Colonic mucosa (tissue), 4 donors: Measurements from ENCODE around the gene TMEM163. TPM values are rescaled to one million over a fixed set of nuclear protein-coding genes. Genes with fewer than 3 reads are reported as not detected.

Experiments
- DNase-seq: peaks from one replicate; pipeline ENCODE4 v3.0.0-alpha.2; 2020
- H3K27ac ChIP-seq: fragments of 200-600 bp; one replicate; pipeline ENCODE4 v1.8.0; 2021
- H3K27me3 ChIP-seq: fragments of 200-600 bp; one replicate; pipeline ENCODE4 v1.8.0; 2021
- H3K36me3 ChIP-seq: fragments of 200-600 bp; one replicate; pipeline ENCODE4 v1.8.0; 2021
- H3K4me1 ChIP-seq: fragments of 200-600 bp; one replicate; pipeline ENCODE4 v1.8.0; 2021; ENCODE audit warnings: mild to moderate bottlenecking
- H3K4me3 ChIP-seq: fragments of 200-600 bp; one replicate; pipeline ENCODE4 v1.8.0; 2021
- H3K9ac ChIP-seq, 2 donors: one replicate each; pipeline ENCODE4 v1.7.0; 2013; ENCODE audit warnings: control low read depth in 2 of 2, low read depth in 2 of 2, low read length in 2 of 2
- H3K9me3 ChIP-seq: fragments of 200-600 bp; one replicate; pipeline ENCODE4 v1.8.0; 2021
- intact Hi-C: fragments of 100-400 bp; cut with DNase I; formaldehyde crosslinking; loops from one replicate; pipeline ENCODE4 v1.14.1; 2022
- total RNA-seq, 2 donors: library from RNA; stranded (reverse); fragmentation: NEBNext Ultra II Directional in 1 of 2; extraction: Animal tissue kit (Norgen Biotek cat#: 25700) in 1 of 2; gene quantifications; one replicate each; pipeline ENCODE4 v1.2.1, GENCODE V29; 2021
- TF ChIP-seq, protein P1 (sequence below): fragments of 200-600 bp; IDR thresholded peaks from one replicate; pipeline ENCODE4 v1.8.0; 2022; ENCODE audit warnings: antibody characterized with exemption, mild to moderate bottlenecking
- donor health status: healthy.
- donor health status: DM: no; HTN: no; CAD: no.
- donor health status: DM: no; HTN: no; CAD: no.

The TMEM163 gene
- total RNA-seq, 2 donors from 2014 or later, result 0.29 TPM; not detected in 1

DNA sequence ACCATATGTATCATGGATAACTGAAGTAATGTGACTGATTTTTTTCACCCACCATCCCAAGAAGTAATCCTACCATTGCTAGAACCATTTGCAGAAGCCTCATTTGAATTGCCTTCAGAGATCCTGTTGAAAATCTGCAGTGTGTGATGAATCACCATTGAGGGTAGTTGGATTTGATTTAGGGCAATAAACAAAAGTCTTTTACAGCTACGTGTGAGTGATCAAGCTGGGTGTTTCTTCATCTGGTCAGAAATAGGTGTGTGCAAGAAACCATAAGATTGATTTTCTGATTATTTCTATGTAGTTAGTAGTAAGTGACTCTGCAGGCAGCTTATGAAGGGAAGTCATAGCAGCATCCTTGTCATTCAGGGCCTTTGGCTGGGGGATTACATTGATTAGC lies 305.4 kb downstream of the TMEM163 start:
- Histone ChIP-seq H3K4me1 (peaks cover 7% of the 10 kb centered on the region), H3K4me3 (no peak overlapping the region), H3K9me3 (no peaks in the 10 kb centered on the region), H3K27ac (no peak overlapping the region), H3K9ac (no peak overlapping the region), H3K27me3 (no peaks in the 10 kb centered on the region), H3K36me3 (no peaks in the 10 kb centered on the region)
- no peak for DNase-seq
- intact Hi-C loops, result loop anchor here (5.0 kb wide), 2 partner anchors 36 to 296 kb away; no protein-coding TSS in a partner anchor
- TF ChIP-seq, protein P1, sequence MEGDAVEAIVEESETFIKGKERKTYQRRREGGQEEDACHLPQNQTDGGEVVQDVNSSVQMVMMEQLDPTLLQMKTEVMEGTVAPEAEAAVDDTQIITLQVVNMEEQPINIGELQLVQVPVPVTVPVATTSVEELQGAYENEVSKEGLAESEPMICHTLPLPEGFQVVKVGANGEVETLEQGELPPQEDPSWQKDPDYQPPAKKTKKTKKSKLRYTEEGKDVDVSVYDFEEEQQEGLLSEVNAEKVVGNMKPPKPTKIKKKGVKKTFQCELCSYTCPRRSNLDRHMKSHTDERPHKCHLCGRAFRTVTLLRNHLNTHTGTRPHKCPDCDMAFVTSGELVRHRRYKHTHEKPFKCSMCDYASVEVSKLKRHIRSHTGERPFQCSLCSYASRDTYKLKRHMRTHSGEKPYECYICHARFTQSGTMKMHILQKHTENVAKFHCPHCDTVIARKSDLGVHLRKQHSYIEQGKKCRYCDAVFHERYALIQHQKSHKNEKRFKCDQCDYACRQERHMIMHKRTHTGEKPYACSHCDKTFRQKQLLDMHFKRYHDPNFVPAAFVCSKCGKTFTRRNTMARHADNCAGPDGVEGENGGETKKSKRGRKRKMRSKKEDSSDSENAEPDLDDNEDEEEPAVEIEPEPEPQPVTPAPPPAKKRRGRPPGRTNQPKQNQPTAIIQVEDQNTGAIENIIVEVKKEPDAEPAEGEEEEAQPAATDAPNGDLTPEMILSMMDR, result no peak

DNA sequence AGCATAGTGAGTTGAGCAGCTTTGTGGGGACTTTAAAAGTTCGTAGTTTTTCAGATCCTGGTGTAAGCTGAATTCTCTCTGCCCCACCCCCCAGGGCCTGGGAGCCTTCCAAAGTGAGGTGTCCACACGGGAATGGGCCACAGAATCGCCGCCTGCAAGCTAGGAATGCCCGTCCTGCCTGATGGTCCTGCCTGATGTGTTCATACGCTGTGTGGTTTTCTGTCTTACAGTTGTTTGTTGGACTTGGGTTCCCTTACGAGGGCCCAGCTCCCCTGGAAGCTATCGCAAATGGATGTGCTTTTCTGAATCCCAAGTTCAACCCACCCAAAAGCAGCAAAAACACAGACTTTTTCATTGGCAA lies 306.2 kb downstream of the TMEM163 start:
- Histone ChIP-seq H3K36me3 (no peaks in the 10 kb centered on the region), H3K9ac (no peak overlapping the region), H3K4me1 (peaks cover 7% of the 10 kb centered on the region), H3K27me3 (no peaks in the 10 kb centered on the region), H3K27ac (no peak overlapping the region), H3K9me3 (no peaks in the 10 kb centered on the region), H3K4me3 (no peak overlapping the region)
- intact Hi-C loops, result loop anchor here (5.0 kb wide), 2 partner anchors 35 to 295 kb away; no protein-coding TSS in a partner anchor
- DNase-seq, result no peak
- TF ChIP-seq, protein P1, result no peak

DNA sequence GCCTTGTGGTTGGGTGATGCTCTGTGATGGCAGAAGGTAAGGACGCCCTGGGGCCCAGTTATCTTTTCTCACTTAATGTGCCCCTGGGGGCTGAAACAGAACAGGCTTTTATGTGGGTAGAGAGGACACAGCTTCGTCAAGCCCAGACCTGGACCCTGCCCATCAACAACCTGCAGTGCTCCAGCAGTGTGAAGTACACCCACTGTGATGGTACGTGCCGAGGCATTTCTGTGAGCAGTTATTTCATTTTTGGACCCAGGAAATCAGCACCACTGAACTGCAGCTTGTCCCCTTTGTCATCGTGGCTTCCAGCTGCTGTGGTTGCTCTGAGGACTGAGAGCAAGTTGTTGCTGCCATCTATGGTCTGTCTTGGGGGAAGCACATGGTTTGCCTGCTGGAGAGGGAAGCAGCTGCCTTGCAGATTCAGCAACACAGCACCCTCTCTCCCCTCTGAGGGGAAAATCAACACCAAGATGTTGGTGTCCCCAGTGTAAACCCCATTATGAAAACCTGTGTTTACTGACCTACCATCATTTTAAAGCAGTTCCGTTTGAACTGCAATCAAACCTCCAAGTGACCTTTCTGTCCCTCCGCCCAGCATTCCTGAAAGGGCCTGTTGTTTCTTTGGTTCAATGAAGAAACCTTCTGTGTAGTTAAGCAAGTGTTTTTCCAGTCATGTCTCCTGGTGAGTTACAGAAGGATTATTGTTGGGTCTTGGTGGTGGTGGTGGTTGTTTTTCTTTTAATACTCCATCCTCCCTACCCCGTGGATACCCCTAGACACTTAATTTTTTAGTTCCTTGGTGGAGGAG lies 306.8 kb downstream of the TMEM163 start:
- Histone ChIP-seq H3K9me3 (no peaks in the 10 kb centered on the region), H3K9ac (peak overlapping the region in 1 of 2 donors; percentile 52), H3K27ac (no peak overlapping the region), H3K4me1 (peaks cover 7% of the 10 kb centered on the region), H3K4me3 (no peak overlapping the region), H3K36me3 (no peaks in the 10 kb centered on the region), H3K27me3 (no peaks in the 10 kb centered on the region)
- intact Hi-C loops, result loop anchor here (5.0 kb wide), 2 partner anchors 35 to 295 kb away; no protein-coding TSS in a partner anchor
- TF ChIP-seq, protein P1, result peak; percentile 61
- peak; percentile 76 for DNase-seq

DNA sequence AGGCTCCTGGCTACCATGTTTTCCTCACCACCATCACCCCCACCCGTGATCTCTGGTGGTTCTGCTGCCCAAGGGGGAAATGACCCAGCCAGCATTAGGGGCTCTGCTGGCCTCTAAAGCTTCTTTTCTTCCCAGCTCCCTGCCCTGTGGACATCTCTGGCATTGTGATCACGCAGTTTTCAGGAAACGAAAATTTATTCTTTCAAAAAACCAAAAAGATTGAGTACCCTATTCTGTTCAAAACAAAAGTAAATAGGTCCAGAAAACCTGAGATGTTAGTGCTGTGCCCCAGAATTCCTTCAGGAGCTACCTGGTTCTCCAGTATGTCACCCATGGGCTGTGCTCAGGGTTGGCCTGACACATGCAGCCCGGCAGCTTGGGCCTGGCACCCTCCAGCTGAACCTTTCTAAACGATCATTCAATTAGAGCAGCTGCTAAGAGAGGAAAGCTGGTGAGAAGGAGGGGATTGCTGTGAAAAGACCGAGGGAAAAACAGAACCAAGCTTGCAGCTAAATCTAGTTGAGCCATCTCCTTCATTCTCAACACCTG lies 307.4 kb downstream of the TMEM163 start:
- intact Hi-C loops, result loop anchor here (5.0 kb wide), 2 partner anchors 34 to 294 kb away; no protein-coding TSS in a partner anchor
- Histone ChIP-seq H3K27me3 (no peaks in the 10 kb centered on the region), H3K4me1 (peaks cover 7% of the 10 kb centered on the region), H3K4me3 (no peak overlapping the region), H3K9ac (peak overlapping the region in 1 of 2 donors; percentile 52), H3K36me3 (no peaks in the 10 kb centered on the region), H3K27ac (no peak overlapping the region), H3K9me3 (no peaks in the 10 kb centered on the region)
- TF ChIP-seq, protein P1, result no peak
- no peak for DNase-seq

DNA sequence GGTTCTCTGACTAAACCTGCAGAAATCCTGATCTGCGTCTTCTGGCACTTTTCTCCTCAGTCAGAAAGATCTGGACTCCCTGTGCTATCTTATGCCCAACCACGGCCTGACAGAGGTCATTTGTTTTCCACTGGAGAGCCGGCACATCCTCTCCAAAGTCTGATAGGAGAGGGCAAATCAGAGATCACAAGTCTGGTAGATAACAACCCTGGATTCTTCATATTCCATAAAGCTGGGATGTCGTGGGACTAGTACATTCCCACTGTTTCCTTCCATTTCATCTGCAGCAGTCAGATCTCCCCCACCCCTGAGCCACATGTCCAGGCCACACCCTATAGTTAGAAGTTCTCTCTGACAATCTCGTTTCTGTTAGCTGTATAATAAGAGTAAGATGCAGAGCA lies 308.0 kb downstream of the TMEM163 start:
- no peaks in the 10 kb centered on the region for H3K9me3 ChIP-seq
- H3K27me3 ChIP-seq, result no peaks in the 10 kb centered on the region
- H3K27ac ChIP-seq, result no peak overlapping the region
- no peaks in the 10 kb centered on the region for H3K36me3 ChIP-seq
- no peak overlapping the region for H3K9ac ChIP-seq
- intact Hi-C loops, result loop anchor here (5.0 kb wide), 2 partner anchors 34 to 294 kb away; no protein-coding TSS in a partner anchor
- no peak overlapping the region for H3K4me3 ChIP-seq
- H3K4me1 ChIP-seq, result peaks cover 7% of the 10 kb centered on the region
- peak; percentile 47 for DNase-seq
- TF ChIP-seq, protein P1, result no peak
